GM19463 (cell line): ENCODE results near the gene PTPRU.

ENCODE experiments used
- ATAC-seq: cut with Tn5 transposase; IDR thresholded peaks from one replicate; pipeline ENCODE4 v1.9.1; 2021; ENCODE audit warnings: mild to moderate bottlenecking, moderate library complexity; ENCODE audit not compliant: unreplicated experiment

Gene PTPRU

DNA sequence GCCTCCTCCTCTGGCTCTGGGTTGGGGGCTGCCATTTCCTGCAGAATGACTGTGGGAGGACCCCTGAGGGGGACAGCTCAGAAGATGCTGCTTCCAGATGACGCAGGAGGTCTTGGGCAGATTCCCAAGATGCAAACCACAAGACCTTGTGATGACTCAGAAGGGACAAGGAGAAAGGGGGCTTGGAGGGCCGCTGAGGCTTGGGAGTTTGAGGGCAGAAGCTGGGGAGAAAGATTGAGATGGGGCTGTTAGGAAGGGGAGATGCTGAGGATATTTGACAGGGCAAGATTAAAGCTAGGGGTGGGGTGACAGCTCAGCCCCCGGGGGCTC lies 7.5 kb downstream of the PTPRU start:
- no peak for ATAC-seq

DNA sequence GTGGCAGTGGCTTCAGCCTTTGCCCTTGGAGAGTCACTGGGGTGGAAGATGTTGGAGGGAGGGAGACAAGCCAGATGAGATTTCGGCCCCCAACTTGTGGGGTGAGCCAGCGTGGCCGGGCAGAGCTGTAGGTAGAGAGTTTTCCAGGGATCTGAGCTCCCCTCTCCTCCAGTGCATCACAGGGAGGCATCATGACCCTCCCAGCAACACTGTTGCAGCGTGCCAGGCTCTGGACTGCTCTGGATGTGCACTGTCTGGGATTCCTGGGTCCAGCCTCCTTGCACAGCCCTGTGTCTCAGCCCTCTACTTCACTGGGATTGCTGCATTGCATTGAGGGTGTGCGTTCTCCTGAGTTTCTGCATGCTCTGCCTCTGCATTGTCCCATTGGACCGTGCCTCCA lies 8.9 kb downstream of the PTPRU start:
- no peak for ATAC-seq

DNA sequence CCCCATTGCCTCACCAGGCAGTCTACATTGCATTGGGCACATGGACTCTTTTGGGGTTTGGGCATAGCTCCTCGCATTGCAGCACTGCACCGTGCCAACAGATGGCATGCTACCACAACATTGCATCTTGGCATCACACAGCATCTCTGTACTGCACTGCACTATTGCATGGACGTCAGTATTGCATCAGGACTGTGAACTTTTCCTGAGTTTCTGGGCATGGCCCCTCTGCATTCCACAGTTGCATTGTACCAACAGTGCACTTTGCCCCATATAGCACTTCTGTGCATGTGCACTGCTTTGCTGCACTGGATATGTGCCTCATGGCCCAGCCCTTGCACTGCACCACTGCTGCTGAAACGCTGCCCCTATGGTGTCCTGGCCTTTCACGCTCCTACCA lies 9.6 kb downstream of the PTPRU start:
- no peak for ATAC-seq

DNA sequence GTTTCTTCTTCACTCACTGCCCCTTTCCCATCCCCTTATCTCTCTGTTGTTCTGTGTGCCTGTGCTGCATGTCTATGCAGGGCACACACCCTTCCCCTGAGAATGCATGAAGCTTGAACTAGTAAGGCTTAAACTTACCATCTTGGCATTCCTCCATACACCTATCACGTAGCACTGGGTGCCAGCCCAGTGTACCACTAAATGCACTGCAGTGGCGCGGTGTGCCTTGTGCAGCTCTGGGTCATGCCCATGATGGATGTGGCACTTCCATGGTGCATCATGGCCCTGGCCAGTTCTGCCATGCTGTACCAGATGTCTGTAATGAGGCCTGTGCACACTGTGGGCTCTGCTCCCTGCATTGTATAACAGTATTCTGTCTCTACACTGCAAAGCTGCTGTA lies 10.7 kb downstream of the PTPRU start:
- ATAC-seq, result no peak

DNA sequence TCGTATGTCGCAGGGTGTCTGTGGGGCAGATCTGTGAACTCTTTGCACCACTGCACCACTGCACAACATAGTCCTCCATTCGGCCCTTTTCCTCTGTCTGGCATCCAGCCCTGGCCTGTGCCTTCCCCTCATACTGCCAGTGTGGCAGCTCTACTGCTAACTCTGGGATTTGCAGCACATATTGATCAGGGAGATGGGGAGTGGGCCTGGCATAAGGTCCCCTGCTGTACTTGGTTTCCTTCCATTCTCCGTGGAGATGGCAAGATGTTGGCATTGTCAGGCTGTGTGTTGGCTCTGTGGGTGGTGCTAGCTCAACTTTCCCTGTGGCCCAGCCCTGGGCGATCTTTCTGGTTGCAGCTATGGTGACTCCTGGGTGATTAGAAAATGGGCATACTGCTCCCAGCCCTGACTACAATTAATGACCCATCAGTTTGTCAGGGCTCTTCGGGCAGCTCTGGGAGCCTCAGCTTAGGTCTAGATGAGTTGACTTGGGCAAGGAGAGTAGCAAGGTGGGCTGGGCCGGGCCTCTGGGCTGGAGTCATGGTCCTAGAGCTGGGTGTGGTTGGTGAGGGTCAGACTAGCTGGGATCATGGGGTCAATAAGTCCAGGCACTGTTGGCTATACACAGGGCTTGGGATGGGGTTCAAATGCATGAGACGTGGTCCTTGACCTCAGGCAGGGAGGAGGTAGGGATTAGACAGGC lies 11.4 kb downstream of the PTPRU start:
- no peak for ATAC-seq

DNA sequence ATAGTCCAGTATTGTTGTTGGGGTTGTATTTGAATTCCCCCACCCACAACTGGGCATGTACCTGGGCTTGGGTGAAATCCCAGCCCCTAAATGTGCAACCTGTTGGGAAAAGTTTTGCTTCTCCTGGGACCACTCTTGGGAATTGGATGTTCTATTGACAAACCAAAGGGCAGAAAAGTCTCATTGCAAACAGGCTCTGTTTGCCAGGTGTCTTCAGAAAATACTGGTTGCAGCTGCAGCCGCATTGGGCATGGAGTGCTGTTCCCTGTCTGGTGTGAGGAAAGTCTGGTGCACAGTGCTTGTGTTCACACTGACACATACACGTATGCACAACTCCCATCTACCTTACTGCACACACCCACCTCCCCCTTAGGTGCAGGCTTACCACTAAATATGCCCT lies 12.1 kb downstream of the PTPRU start:
- ATAC-seq, result no peak

DNA sequence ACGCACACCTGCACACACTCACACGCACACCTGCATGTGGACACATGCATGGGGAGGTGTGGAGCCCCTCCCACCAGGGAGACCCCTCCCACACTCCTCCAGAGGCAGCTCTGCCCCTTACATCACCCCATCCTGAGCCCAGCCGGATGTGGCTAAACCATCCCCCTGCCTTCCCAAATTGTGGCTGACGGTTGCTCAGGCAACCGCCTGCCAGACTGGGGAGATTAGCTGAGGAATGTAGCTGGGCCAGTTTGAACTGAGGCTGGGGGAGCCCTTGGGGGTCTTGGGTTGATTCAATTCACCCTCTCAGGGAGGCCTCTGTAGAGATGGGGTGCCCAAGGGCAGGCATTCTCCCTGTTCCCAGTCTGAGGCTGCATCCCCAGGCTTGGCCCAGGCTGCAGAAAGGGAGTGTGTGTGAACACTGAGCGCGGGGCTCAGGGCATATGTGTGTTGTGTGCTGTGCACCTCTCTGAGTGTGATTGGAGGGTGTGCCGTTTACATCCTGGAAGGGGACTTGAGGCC lies 12.9 kb downstream of the PTPRU start:
- ATAC-seq, result no peak

DNA sequence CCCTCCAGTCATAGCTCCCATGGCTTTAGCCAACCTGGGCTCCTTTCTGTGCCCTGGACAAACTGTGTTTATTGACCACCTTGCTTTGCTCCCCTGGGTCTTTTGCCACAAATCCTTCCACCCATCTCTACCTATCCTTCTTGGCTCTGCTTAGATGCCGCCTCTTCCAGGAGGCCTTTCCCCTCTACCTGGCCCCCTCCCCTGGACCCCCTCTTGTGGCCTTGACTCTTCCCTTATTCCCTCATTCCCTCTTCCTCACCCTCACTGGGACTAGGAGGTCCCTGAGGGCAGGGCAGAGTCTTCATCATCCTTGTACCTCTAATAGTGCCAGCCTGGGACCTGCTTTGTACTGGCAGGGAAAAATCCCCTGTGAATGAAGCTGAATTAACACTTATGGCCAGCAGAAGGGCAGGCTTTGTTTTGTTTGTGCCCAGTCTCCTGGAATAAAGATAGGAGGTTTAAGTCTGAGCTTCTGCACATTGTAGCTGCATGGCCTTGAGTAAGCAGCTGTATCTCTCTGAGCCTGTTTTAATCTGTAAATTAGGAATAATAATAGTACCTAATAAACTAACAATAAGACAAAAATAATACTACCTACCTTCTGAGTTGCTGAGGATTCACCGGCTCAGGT lies 13.7 kb downstream of the PTPRU start:
- no peak for ATAC-seq

DNA sequence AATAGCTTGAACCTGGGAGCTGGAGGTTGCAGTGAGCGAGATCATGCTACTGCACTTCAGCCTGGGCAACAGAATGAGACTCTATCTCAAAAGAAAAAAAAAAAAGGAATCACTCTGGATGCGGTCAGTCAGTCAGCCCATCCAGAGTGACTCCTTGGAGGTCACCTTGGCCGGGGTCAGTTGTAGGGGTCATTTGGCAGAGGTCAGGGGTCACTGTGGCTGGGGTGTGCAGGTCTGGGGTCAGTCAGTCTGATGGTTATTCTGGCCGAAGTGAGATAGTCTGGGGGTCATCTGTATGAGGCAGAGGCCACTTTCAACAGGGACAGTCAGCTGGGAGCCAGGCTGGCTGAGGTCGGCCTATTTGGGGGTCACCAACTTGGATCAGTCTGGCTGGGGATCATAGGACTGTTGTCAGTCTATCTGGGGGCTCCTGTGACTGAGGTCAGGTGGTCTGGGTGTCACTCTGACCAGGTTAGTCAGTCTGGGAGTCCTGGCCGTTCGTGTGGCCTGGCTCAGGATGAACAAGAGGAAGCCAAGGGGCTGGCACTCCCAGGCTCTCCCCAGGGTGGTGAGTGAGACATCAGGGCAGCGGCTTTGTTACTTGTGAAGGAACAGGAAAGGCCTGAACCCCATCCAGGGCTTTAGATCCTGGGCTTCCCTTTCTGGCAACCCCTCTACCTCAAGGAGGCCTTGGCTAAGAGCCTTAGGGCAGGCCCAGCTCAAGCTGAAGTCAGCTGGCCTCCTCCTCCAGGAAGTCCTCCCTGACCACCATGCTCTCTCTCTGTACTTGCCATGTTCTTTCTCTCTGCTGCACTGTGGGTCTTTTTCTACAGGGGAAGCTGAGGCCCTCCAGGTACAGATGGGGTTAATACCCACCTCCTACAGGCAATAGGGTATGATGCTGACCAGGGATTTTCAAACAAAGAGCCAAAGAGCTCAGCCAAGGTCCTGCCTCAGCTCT lies 15.1 kb downstream of the PTPRU start:
- ATAC-seq, result no peak

DNA sequence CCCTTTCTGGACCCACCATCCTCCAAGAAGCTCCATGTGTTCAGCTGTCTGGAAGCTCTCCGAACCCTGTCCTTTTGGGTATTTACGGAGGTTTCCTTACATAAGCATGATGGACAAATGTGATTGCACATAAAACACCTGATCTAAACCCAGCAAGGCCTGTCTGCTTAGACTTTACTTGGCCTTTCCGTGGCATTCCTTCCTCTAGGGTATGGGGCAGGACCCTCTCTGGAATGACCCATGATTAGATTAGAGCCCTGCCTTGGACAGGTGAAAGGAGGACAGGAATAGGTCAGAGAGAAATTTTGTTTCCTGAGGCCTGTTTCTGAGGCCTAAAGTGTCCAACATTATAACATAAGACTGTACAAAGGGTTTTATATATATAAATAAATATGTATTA lies 16.9 kb downstream of the PTPRU start:
- no peak for ATAC-seq

DNA sequence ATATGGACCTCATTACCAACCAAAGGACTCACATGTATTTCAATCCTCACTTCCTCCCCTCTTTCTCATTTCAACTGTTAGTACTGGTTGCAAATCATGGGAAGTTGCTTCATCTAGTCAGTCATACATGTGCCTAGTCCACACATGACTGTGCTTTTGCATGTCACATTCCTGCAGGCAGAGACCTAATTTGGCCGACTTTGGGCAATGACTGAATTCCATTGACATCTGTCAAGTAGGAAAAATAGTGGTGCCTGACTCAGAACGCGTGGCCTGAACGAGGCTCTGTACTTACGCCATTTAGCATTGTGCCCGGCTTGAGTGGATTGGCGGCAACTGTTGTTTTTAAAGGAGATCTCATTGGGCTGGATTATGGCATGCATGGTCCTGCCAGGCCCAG lies 18.0 kb downstream of the PTPRU start:
- no peak for ATAC-seq

DNA sequence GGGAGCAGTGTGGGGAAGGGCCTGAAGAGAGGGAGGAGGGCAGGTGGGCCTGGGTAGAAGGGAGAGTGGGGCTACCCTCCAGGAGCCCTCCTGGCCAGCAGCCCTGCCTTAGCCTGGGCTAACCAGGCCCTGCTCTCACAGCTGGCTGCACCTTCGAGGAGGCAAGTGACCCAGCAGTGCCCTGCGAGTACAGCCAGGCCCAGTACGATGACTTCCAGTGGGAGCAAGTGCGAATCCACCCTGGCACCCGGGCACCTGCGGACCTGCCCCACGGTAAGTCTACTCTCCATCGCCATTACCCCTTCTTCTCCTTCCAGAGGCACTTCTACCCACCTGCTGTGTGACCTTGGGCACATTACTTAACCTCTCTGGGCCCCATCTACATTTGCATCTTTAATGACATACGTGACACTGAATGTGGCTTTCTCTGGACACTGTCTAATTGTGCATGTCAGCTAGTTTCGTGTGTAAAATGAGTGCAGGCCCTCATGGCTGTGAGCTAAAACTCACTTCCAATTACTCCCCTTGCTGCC lies 18.9 kb downstream of the PTPRU start:
- ATAC-seq, result no peak

DNA sequence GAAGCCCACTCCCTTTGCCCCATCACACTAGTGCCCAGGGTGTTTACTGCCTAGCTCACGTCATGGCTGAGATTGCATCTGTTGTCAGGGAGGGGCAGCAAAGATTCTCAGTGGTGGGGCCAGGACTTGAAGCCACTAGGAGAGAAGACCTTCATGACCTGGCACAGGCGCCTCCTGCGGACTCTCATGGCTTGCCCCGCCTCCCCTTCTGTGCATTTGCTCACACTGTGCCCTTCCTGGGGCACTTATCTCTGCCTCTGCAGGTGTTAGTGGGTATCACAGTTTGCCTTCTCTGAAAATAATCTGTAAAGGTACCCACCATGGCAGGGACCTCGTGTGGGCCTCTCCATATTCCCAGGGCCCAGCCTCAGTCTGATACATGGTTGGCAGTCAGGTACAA lies 20.1 kb downstream of the PTPRU start:
- no peak for ATAC-seq

DNA sequence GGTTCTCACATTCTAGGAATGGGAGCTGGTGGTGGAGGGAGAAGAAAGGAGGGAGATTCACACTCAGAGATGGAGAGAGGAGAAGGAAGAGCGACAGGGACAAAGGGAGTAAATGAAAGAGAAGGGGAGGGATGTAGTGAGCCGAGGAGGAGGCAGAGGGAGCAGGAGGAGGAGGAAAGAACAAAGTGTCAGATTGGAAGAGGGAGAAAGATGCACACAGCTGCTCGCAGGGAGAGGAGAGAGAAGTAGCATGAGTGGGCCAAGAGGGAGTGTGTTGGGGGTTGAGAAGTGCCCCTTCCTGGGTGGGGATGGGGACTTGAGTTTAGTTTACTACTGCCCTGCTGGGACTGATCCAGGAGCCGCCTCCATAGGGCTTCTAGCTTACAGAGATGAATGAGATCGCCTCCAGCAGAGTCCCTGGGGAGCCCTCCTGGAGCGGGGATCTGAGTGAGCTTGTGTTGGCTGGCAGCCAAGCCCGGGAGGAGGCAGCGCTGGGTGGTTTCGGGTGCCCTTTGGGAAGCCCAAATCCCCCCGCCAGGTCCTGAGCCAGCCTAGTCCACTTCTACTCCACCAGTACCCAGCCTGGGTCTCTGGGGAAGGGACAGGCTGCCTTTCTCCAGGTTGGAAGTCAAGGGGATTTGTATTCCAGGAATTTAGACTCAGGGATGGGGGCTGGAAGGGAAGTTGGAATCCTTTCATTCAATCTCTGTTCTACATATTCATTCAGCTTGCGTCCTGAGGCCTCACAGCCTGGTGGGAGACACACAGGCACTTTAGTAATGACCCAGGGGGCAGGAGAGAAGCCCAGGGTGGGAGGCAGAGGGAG lies 20.9 kb downstream of the PTPRU start:
- no peak for ATAC-seq

DNA sequence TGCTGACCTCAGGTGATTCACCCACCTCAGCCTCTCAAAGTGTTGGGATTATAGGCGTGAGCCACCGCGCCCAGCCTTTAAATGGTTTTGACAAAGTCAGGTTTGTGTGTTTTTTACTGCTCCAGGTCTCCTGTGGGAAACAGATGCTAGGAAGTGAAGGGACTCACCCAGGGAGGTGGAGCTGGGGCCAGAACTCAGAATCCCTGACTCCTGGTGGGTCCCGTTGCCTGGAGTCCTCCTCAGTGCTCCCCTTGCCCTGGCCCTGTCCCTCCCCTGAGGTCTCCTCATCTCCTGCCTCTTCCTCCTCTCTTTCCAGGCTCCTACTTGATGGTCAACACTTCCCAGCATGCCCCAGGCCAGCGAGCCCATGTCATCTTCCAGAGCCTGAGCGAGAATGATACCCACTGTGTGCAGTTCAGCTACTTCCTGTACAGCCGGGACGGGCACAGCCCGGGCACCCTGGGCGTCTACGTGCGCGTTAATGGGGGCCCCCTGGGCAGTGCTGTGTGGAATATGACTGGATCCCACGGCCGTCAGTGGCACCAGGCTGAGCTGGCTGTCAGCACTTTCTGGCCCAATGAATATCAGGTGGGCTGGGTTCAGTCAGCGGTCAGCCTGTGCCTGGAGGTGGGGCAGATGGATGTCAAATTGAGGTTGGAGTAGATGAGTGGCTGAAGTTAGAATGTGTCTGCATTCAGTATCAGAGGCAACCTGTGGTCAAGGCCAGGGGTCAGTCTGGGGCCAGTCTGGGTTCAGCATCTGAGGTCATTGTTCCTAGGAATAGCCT lies 22.1 kb downstream of the PTPRU start:
- no peak for ATAC-seq

DNA sequence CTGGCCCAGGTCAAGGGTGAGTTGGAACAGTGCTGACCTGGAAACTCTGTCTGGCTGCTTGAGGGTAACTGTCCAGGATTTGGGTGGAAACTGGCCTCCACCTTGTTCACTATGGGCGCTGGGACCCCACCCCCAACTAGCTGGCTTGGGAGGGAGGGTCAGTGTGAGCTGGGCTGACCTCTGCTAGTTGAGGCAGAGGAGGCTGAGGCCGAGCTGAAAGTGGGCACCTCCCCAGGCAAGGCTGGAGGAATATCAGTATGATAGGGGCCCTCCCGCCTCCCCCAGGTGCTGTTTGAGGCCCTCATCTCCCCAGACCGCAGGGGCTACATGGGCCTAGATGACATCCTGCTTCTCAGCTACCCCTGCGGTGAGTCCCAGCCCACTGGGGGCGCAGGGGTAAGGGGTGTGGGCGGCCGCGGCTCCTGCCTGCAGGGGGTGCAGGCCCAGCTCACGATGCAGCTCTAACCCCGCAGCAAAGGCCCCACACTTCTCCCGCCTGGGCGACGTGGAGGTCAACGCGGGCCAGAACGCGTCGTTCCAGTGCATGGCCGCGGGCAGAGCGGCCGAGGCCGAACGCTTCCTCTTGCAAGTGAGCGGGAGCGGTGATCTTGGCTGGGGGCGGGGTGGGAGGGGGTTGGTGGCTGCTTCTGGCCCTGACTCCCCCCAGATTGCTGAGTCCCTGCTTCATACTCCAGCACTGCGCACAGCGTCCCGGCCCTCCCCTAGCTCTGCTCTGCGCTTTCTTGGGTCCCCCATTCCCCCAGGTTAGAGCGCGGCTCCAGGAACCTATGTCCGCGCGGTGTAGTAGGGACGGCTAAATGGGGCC lies 22.9 kb downstream of the PTPRU start:
- no peak for ATAC-seq

DNA sequence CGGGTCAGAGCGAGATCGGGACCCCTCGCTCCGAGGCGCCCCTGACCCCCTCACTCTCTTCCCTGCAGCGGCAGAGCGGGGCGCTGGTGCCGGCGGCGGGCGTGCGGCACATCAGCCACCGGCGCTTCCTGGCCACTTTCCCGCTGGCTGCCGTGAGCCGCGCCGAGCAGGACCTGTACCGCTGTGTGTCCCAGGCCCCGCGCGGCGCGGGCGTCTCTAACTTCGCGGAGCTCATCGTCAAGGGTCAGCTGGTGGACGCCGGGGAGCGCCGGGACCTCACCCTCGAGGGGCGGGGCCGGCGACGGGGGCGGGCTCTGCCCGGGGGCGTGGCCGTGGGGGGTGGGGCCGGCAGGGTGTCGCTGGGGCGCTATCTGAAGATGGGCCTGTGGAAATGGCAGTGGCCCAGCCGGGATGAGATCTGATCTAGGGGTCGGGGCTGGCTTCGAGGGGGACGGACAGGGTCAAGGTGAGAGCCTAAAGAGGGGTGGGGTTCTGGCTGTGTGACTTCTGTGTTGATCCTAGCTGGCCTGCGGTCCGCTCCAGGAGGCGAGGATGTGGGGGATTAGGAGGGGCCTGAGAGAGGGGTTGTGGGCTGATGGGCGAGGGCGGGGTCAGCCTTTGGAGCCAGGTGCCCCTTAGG lies 23.6 kb downstream of the PTPRU start:
- no peak for ATAC-seq

DNA sequence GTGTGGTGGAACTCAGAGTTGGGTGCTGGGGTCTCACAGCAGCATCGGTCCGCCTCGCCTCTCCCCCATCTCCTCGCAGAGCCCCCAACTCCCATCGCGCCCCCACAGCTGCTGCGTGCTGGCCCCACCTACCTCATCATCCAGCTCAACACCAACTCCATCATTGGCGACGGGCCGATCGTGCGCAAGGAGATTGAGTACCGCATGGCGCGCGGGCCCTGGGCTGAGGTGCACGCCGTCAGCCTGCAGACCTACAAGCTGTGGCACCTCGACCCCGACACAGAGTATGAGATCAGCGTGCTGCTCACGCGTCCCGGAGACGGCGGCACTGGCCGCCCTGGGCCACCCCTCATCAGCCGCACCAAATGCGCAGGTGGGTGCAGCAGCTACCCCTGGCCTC lies 24.2 kb downstream of the PTPRU start:
- no peak for ATAC-seq
